ENCODE measurements around the gene PURA.

Gene PURA

DNA sequence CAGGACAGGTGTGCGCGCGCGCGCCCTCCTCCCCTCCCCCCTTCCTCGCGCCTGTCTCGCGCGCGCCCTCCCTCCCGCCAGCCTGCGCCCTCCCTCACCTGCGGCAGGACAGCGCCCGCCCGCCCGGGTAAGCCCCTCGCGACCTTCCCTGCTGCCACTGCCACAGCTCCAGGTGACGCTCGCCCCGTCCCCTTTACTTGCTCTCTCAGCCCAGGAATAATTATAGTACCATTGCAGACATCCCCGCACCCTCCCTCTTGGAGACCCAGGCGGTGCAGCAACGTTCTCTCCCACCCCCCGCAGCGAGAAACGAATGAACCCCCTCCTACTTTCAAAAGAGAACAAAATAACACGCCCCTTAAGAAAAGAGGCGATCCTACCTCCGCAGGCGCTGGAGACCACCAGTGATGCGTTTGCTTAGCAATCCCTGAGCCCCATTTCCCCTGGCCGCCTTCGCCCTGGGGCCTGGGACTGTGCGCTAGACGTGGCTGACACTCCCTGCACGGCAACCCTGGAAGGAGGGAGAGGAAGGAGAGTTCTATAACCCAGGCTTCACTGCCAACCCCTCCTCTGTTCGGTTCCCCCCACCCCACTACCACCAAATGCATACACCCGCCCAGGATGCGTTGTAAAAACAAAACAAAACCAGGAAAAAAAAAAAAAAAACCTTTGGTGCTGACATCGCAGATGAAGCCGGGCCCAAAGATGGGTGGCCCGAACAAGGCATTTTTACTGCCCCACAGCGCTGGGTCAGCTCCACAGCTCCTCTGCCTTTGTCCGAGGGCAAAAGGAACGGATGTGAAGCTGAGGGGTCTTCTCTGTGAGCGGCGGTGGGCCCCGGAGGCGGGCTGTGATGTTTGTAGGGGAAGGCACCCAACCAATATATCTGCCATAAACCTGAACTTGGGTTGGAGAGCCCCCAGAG, 5.6 kb upstream of the PURA start:
- no peak for DNase-seq (ENCODE audit: low read depth, low spot score)
- peak overlapping the region; percentile 87 for H3K4me3 ChIP-seq (ENCODE audit: low read length)

DNA sequence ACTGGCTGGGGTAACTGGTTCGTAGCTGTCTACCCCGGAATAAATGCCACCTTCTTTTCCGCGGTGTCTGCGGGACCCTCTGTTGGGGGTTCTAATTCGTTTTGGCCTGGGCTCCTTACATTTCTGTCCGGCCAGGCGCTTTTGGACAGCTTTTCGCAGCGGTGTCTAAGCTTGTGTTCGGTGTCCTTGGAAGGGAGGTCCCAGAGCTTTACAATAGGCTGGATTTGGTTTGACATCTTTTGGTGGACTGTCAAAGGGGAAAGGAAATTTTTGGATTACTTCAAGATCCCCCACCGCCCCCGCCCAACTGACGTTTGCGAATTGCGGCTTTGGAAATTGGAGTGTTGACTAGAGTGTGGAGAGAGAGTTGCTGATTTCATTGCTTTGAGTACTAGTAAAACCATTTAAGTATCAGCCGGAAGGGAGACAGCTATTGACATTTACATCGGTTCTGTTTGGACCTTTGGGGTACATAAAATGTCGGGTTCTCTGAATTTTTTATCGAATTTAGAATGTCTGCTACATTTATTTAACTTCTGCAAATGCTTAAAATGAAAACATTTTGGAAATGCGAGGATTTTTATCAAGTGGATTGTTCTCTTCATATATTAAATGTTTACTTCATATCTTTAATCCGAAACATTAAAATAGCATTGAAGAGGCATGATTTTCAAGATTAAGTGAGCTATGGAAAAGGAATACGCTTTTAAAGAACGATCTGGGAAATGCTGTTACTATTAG, 4.7 kb upstream of the PURA start:
- no peak for DNase-seq (ENCODE audit: low read depth, low spot score)
- peak overlapping the region; percentile 87 for H3K4me3 ChIP-seq (ENCODE audit: low read length)

DNA sequence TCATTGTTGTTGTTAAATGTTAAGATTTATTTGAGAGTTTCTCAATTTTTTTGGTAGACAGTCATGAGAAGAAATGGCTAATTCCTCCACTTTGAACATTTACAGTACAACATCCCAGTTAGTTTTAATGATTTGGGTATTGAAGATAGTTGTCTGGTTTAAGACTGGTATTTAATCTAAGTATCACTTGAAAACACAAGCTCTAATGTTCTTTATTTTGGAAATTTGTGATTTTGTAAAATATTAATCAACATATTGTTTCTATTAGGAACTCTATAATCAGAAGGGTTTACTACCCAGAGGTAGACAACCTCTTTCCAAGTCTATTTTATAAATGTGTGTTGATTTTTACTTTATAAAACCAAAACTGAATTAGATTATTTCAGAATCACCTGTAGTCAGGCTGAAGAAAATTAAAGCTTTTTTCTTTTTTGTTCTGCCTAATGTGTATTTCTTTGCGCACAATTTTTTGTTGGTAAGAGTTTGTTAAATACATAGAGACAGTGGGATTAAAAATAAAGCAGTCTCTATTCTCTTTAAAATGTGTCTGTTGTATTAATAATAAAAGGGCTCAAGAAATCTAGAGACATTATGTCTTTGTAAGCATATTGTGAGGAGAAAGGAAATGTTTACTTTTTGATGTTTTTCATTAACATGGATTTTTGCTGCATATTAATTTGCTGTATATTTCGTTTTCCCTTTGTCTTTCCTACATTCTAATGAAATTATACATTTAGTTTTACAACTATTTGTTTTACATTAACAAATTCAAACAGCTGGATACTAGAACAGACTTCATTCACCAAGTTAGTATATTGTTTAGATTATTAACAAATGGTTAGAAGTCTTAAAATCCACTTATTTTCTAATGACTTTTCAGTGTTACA, 3.9 kb upstream of the PURA start:
- DNase-seq (ENCODE audit: low read depth, low spot score), result no peak
- no peak overlapping the region for H3K4me3 ChIP-seq (ENCODE audit: low read length)

DNA sequence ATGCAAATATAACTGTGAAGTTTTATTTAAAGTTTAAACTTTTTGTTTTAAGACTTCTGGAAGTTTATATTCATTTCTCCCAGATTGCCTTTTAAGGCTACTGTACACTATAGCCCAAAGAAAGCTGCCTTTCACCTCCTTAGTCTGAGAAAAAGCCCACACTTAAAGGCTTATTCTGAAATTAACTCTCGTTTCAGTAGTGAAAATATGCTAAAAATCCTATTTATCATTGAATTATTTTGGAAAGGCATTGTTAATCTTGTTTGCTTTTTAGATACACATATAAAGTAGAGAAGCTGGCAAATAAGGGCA, 3.3 kb upstream of the PURA start:
- no peak for DNase-seq (ENCODE audit: low read depth, low spot score)
- no peak overlapping the region for H3K4me3 ChIP-seq (ENCODE audit: low read length)

DNA sequence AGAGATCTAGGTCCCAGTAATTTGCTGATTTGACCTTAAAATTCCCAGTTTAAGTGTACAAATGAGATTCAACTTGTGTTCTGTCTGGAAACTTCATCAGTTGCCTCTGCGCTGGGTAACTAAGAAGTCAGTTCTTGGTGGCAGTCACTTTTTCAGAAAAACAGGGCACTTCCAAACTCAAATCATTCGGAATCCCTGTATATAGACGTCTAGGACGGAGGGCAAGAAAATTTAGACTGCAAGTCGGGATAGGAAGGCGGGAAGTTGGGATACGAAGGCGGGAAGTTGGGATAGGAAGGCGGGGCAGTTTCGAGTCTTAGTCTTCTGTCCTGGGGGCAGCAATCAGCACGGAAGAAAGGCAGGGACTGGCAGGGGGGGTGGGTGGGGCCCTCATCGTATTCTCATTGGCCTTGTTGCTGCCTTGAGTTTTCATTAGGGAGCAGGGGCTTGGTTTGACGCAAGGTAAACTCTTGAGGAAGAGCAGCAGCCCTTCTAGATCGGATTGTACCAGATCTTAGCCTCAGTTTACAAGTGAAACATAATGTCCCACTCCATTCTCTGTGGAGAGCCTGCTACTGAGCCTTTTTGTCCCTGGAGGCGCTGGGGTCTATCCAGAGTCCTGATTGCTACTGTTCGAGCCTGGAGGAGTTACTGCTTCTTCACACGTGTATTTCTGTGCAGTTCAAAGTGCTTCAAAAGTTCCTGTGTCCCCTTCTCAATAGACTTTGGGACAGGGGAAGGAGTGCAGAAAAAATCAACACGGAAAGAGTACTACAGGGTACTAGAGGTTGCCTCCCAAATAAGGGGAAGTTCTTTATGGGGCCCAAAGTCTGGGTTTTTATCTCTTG, 2.7 kb upstream of the PURA start:
- no peak for DNase-seq (ENCODE audit: low read depth, low spot score)
- H3K4me3 ChIP-seq (ENCODE audit: low read length), result no peak overlapping the region

DNA sequence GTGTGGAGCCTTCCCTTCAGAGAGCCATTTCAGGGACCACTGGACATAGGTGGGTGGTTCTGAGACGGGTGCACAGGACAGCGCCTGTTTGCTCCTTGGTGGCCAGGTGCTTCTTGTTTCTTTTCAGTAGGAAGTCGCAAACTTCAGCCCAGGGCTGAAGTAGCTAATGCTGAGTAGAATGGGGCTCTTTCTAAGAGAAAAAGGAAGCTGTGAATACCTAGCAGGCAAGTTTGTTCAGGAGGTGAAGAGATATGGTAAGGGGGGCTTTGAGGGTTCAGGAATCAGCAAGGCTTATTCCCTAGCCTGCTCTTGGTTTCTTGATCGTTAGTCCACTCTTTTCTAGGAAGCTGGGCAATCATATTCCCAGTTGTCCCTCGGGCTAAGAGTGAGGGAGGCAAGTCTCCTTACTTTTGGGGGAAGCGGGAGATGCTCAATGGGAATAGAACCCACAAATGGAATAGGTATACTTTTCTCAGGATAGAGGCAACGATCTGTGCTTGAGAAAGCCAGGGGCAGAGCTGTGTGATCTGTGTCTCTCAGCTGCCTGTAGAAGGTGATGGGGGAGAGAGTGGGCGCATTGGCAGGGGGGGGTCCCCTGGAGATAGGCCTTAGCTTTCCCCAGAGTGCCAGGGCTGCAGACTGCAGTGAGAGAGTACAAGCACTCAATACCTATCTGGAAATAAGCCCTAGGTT, 1.9 kb upstream of the PURA start:
- H3K4me3 ChIP-seq (ENCODE audit: low read length), result no peak overlapping the region
- DNase-seq (ENCODE audit: low read depth, low spot score), result no peak

DNA sequence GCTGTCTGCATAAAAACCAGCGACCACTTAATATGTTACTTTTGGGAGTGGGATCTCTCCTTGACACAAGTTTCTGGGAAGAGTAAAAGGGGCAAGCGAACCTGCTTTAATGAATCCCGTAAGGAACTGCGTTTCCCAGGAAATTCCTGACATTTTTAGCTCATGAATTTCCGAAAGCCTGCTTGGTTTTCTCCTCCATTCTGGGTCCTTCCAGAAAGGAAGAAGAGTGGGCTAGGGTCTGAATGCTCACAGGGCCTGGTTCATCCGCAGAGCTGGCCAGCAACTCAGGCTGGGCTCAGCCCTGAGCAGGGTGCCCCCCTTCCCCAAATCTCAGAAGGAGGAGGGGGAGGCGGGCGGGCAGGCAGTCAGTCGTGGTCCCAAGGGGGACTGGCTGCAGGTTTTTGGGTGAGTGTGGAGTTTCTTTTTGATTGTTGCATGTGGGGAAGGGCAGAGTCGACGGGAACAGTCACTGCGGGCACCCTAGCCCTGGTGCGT, 1.2 kb upstream of the PURA start:
- no peak for DNase-seq (ENCODE audit: low read depth, low spot score)
- peak overlapping the region; percentile 76 for H3K4me3 ChIP-seq (ENCODE audit: low read length)

DNA sequence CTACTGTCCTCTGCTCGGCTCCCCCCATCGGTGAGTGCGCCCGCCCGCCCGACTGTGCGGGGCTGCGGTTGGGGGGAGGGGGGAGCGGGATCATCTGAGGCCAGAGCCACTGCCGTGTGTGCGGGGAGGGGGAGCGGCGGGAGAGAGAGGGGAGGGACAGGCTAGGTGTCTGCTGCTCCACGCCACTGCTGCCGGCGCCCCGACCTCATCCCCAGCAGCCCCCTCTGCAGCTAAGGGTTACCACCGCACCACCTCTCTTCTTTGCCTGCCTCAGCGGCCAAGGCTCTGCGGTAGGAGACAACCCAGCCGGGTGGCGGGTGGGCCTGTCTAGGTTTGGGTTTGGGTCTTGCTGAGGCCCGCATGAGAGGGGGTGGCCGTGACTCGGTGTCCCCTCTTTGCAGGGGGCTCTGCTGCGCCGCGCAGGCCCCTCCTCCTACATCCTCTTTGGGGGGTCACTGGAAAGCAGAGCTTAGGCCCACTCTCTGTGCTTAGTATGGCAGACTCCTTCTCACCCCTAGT, 670 bp upstream of the PURA start:
- peak overlapping the region; percentile 76 for H3K4me3 ChIP-seq (ENCODE audit: low read length)
- no peak for DNase-seq (ENCODE audit: low read depth, low spot score)

DNA sequence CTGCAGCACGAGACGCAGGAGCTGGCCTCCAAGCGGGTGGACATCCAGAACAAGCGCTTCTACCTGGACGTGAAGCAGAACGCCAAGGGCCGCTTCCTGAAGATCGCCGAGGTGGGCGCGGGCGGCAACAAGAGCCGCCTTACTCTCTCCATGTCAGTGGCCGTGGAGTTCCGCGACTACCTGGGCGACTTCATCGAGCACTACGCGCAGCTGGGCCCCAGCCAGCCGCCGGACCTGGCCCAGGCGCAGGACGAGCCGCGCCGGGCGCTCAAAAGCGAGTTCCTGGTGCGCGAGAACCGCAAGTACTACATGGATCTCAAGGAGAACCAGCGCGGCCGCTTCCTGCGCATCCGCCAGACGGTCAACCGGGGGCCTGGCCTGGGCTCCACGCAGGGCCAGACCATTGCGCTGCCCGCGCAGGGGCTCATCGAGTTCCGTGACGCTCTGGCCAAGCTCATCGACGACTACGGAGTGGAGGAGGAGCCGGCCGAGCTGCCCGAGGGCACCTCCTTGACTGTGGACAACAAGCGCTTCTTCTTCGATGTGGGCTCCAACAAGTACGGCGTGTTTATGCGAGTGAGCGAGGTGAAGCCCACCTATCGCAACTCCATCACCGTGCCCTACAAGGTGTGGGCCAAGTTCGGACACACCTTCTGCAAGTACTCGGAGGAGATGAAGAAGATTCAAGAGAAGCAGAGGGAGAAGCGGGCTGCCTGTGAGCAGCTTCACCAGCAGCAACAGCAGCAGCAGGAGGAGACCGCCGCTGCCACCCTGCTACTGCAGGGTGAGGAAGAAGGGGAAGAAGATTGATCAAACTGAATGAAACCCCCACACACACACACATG, 654 bp downstream of the PURA start:
- H3K4me3 ChIP-seq (ENCODE audit: low read length), result peak overlapping the region; percentile 76
- no peak for DNase-seq (ENCODE audit: low read depth, low spot score)

DNA sequence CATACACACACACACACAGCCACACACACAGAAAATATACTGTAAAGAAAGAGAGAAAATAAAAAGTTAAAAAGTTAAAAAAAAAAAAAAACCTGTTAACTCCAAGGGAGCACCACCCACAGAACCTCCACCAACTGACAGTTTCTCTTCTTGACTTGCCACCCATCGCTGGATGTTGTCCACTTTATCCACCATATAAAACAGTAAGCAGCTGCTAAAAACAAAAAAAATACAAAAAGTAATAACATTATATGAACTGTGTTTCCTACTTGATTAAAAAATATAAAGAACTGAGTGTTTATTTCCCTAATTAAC, 1.2 kb downstream of the PURA start:
- H3K4me3 ChIP-seq (ENCODE audit: low read length), result peak overlapping the region; percentile 76

DNA sequence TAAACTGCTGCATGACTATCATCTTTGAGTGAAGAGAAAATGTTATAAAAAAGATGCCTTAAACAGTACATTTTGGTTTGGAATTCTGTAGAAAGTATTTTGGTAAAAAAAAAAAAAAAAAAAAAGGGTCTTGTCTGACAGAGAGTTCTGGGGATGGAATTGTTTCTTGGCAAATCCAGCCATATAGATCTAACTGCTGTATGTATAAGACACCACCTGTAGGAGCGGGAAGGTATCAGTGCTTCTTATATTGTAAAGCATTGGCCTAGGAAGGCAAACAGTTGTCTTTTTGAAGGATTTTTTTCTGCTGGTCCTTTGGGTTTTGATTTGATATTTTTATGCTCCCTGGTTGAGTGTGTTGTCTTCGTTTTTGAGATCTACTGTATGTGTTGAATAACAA, 2.8 kb downstream of the PURA start:
- no peak for DNase-seq (ENCODE audit: low read depth, low spot score)
- no peak overlapping the region for H3K4me3 ChIP-seq (ENCODE audit: low read length)

More for the DNA sequence above, 1.2 kb downstream of the PURA start:
- no peak for DNase-seq (ENCODE audit: low read depth, low spot score)

DNA sequence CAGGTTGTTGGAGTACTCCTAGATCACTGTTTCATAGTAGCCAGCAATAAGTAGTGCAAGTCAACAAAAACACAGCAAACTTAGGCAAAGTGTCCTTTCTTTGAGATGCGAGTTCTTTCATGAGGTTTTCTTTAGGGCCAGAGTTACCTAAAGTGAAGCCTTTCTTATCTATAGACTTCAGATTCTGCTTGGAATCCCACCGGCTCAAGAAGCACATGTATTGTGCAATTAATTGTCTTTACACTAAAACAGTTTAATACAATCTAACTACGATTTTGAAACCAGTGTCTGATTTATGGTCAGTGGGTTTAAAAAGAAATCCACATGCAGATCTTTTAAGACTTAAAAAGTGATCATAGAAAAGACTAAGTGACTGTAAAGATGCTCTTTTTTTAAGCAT, 3.6 kb downstream of the PURA start:
- DNase-seq (ENCODE audit: low read depth, low spot score), result no peak
- no peak overlapping the region for H3K4me3 ChIP-seq (ENCODE audit: low read length)

DNA sequence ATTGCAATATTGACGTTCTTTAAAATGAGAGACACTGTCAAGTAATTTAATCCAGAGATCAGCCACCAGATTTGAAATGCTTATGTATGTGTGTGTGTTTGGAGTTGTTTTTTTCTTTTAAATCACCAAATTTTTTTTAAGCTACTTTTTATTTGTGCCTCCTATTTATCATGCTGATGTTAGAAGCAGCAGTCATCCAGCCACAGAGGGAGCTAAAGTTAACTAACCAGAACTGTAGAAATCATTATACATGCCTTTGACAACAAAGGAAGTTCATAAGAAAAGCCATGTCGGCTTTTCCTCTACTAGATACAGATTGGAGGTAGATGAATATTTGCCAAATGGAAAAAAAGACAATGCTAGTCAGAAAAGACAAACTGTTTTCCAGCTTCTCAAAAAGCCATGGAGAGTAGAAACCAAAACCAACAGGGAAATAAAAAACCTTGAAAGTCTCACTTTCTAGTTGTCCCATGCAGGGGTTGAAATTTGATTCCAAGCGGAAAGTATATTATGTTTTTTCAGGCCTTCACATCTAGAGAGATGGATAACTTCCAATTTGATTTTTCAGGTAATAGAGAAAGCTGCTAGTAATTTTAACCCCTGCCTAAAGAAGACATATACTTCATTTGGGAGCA, 4.5 kb downstream of the PURA start:
- no peak for DNase-seq (ENCODE audit: low read depth, low spot score)
- no peak overlapping the region for H3K4me3 ChIP-seq (ENCODE audit: low read length)

DNA sequence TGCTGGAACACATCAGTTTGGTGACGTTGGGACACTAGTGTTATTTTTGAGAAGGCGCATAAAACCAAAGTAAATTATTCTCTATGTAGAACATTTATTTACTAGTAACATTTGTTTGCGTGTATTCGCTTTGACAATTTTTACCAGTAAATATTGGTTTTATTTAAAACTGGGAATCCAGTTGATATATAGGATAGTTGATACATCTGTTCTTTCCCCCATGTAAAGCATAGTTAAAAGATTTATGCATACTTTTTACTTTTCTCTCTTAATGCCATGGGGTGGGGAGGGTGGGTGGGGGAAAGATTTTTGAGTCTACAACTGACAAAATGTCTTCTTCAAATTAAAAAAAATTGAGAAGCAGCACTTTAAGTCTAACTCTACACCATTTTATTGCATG, 11.7 kb downstream of the PURA start, which contains the start of gene IGIP:
IGIP (plus strand) TSS at position 301 of the 400 bp plus-strand sequence. CDS start 2,540 bp downstream, outside the sequence.
- no peak within 1 kb of the TSS for H3K4me3 ChIP-seq (ENCODE audit: low read length)
- DNase-seq (ENCODE audit: low read depth, low spot score), result no peak

DNA sequence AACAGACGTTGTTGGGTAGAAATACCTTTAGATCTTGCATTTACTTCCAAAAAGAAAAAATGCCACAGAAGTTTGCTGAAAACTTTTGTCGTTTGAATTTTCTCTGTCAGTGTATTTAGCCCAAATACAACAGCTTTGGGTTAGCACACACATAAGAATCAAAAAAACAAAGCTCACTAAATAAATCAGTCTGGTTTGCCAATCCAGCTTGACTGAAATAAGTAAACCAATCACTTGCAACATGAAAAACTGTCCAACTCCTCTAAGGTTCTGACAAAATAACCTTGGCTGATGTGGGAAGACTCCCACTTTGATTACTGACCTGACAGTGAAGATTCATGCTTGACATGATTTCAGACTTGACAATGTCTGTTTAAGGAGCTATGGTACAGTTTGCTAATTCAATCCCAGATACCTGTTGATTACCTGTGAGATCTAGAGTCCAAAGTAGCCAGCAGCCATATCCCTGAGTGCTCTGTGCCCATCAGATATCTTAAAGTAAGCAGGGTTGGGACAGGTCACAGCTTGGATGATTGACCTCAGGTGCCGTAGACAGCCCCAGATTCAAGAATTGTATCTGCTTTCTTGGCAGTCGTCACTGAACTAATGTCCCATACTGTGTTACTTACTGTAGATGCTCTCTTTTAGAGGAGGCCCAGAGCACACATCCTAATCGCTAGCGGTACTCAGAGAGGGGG, 12.6 kb downstream of the PURA start:
- H3K4me3 ChIP-seq (ENCODE audit: low read length), result no peak overlapping the region

DNA sequence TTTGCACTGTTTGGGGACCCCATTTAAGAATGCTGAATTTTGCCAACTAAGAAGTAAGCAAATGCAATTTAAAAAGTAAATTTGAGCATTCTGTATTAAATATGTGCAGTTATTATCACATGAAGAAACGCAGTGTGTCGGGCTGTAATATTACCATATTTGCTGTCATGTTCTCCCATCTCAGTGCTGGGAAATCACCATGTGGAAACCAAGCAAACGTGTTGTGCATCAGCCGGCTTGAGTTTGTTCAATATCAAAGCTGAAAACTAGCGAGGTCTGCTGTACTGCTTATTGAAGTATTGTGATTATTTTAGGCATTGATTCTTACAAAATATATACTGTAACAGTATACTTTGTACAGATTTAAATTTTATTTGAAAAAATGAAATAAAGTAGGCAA, 14.5 kb downstream of the PURA start:
- no peak overlapping the region for H3K4me3 ChIP-seq (ENCODE audit: low read length)
- DNase-seq (ENCODE audit: low read depth, low spot score), result no peak

More for the DNA sequence above, 12.6 kb downstream of the PURA start:
- DNase-seq (ENCODE audit: low read depth, low spot score), result no peak

Measured in Jurkat, Clone E6-1 (cell line).